Activated naive CD8-positive, alpha-beta T cell treated with anti-CD3 and anti-CD28 coated beads, Interleukin-2, amount 50 U/mL, for 16 hours (primary cell): ENCODE results near the gene ZFP36.

Experiments
- DNase-seq: peaks from one replicate; pipeline ENCODE4 v3.0.0-alpha.2; 2020; ENCODE audit warnings: low read depth, low spot score

ZFP36 gene

DNA sequence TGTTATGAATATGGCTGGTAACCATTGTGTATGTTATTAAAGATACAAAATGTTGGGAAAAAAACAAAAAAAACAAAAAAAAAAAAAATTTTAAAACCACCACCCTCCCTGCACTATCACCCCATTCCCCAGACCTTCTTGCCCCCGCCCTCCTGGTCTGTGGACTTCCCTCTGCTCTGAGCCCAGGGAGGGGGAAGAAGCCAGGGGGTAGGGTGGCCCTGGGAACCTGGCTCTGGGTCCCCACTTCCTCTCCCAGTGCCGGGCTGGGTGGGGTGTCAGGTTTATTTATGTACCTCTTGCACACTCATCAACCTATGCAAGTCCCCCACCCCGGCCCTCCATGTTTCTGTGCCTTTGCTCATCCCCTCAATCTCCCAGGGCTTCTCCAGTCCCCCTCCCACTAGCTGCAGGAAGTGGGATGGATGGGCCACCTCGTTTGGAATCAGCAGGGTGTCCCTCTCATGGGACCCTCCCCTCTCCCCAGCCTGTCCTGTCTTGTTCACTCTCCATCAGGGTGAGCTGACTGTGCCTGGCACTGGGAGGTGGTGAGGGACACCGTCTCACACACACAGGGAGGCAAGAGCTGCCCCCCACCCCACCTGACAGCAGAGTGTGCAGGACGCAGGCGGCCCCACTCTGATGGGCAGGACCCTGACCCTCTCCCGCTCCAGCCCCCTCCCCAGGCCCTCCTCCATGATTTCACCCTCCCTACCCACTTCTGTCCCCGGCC, 21.6 kb upstream of the ZFP36 start:
- DNase-seq: no peak

DNA sequence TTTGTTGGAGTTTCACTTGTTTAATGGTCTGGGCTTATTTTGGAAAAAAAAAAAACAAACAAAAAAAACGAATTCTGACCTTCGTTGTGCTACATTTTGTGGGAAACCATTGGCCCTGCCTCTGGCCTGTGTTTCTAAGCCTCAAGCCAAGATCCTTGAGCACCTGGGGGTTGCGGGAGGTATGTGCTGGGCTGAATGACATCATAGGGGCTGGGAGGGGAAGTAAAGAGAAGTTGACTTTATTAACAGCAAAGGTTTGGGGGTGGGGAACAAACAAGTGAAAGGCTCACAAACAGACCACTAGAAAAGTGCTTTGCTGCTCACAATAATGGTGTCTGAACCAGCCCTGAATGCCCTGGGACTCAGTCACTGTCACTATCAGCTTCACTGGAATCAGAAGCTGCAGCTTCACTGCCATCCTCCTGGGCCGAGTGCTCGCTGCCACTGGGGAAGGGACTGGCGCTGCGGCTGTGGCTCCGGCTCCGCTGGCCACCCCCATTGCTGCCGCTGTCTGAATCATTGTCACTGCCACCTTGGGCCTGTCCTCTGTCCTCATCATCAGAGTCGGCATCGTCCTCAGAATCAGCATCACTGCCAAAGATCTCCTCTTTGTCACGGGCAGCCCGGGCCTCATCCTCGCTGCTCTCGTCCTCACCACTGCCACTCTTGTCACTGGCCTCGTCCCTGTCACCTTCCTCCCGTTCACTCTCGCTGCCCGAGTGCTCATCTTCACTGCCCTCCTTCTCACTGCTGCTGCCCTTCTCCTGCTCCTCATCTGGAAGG, 20.8 kb upstream of the ZFP36 start:
- DNase-seq: no peak

DNA sequence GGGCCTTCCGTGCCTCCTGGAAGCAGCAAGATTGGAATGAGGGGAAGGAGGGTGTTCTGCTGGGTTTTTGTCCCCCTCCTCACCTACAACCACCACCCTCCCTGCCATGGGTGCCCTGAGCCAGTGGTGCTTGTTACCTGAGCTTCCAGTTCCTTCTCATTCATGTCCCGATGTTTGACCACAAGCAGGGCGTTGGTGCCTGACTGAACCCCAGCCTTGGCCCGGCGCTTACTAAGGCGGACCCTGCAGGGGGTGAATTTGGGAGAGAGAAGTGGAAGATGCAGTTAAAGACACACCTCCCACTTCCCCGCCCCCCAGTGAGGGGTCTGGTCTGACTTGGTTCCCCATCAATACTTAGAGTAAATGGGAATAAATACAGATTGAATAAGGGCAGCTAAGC, 20.1 kb upstream of the ZFP36 start:
- no peak for DNase-seq

DNA sequence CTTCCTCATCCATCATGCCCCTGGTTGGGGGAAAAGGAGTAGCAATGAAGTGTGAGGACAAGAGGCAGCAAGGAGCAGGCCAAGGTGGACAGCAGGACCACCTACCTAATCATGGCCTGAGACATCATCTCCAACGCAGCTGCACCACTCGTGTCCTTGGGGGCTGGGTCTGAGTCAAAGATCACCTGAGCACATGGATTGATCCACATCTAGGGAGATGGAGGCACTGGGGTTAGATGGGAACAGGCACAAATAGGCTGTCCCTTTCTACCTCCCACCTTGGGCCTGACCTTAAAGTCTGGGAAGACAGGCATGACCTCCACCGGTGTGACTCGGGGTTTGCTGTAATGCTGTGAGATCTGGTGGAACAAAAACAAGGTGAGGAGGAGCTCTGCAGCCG, 18.0 kb upstream of the ZFP36 start:
- no peak for DNase-seq

GRCh38 chr19:39389631-39390414, 16.8 kb upstream of the ZFP36 start:
- no peak for DNase-seq

DNA sequence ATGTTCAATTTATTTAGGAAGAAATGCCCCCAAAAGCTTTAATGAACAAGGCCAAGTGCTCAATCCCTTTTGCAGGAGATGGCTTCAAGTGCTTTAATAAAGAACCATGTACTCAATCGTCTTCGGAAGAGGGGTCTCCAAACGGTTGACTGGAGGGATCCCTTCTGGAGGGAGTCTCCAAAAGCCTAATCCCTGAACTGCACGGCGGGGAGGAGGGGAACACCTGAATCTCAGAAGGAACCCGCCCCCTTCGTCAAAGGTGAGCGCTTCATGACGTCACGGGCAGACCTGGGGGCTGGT, 16.2 kb upstream of the ZFP36 start:
- DNase-seq: peak; percentile 46

DNA sequence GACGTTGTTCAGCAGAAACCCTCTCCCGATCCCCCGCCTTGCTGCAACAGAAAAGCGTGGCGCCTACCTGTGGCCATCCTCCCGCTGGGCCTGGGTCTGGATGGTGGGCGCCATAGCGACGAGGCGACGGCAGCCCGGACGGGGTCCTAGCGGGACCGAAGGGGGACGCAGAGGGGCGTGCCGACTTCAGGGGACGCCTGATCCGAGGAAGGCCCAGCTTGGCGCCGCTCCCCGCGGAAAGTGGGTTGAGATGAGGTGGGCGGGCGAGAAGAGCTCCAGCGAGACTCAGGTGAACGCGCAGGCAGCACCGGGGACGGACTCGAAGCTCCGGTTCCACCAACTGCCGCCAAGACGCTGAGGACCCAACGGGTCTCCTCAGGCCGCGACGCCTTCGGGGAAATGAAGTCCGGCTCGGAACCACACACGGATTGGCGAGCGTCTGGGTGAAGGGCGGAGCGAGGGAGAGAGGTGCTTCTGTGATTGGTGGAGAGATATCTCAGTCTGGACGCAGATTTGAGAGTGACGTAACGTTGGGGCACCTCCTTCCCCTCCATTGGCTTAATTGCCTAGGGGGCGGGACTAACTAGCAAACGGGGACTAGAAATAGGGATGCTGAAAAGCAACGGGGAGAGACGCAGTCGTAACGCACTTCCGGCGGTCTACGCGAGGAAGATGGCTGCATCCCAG, 15.8 kb upstream of the ZFP36 start, which contains the start of the genes MED29 and PAF1:
Gene MED29 (plus strand): TSS at position 628 of the 687 bp plus-strand sequence. CDS start 45 bp downstream, at position 673.
Gene PAF1 (minus strand): TSS at position 356 of the 687 bp plus-strand sequence. CDS start 242 bp downstream, at position 114.
- peak; percentile 92 for DNase-seq

DNA sequence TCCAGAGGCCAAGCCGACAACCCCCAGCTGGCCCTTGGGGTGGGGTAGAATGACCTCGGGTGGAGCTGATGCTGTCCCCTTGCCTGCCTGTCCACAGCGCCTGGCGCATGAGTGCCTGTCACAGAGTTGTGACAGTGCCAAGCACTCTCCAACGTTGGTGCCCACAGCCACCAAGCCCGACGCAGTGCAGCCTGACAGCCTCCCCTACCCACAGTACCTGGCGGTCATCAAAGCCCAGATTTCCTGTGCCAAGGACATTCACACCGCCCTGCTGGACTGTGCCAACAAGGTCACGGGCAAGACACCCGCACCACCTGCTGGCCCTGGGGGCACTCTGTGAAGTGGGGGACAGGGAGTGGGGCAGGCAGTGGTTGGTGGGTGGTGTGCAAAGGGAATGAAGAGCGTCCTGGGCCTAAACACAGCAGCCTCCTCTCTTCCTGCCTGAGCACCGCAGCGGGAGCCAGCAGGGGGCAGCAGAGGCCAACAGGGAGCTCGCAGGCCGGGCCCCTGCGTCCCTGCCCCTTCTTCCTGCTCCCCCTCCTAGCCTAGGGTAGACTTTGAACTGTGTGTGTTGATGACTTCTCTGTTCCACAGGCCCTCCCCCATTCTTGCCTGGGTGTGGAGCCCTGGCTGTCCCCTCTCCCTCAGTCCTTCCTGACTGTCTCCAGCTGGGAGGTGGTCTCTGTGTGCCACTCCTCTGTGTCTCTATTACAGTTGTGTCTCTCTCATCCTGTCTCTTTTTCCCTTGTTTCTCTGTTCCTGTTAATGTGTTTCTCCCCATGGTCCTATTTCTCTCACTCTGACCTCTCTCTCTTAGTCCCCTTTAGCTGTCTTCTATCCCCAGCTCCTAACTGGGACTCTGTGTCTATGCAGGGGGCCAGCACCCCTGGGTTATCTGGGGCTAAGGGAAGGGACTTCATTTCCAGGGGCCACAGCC, 9.0 kb upstream of the ZFP36 start:
- peak; percentile 87 for DNase-seq

GRCh38 chr19:39398297-39398864, 8.3 kb upstream of the ZFP36 start:
- DNase-seq: no peak

DNA sequence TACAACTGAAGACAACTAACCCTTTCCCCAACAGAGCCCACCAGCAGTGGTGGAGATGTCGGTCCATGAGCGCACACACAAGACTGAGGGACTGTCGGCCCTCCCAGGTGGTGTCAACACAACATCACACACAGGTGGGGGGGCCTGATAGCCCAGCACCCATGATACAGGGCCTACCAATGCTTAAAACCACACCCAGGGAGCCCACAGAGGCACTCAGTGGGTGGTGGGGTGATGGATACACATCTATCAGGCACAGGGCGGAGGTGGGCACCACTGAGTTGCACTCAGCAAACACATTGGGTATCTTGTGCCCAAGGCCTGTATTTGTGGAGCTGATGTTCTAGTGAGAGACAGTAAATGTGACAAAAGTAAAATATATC, 7.0 kb upstream of the ZFP36 start:
- no peak for DNase-seq

- no peak for DNase-seq
These were observed 6.6 kb upstream of the ZFP36 start for GRCh38 chr19:39400061-39400460.

DNA sequence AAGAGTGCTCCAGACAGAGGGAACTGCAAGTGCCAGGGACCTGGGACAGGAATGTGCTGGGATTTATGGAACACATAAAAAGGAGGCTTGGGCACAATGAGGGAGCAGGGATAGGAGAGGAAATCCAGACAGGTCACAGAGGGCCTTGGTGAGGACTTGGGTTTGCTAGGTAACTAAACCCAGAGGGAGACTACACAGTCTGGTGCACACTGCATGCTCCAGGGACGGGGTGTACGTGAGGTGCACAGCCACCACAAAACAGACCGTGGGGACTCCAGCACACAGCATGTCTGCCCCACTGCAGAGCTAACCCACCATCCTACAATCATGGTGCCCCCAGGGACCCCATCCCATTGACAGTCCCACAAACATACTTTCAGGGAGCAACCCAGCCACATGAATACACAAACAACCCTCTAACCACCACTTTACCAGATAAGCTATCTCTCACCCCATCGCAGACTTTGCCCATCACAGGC, 5.5 kb upstream of the ZFP36 start:
- no peak for DNase-seq

GRCh38 chr19:39401549-39402345, 4.9 kb upstream of the ZFP36 start:
- peak; percentile 38 for DNase-seq

DNA sequence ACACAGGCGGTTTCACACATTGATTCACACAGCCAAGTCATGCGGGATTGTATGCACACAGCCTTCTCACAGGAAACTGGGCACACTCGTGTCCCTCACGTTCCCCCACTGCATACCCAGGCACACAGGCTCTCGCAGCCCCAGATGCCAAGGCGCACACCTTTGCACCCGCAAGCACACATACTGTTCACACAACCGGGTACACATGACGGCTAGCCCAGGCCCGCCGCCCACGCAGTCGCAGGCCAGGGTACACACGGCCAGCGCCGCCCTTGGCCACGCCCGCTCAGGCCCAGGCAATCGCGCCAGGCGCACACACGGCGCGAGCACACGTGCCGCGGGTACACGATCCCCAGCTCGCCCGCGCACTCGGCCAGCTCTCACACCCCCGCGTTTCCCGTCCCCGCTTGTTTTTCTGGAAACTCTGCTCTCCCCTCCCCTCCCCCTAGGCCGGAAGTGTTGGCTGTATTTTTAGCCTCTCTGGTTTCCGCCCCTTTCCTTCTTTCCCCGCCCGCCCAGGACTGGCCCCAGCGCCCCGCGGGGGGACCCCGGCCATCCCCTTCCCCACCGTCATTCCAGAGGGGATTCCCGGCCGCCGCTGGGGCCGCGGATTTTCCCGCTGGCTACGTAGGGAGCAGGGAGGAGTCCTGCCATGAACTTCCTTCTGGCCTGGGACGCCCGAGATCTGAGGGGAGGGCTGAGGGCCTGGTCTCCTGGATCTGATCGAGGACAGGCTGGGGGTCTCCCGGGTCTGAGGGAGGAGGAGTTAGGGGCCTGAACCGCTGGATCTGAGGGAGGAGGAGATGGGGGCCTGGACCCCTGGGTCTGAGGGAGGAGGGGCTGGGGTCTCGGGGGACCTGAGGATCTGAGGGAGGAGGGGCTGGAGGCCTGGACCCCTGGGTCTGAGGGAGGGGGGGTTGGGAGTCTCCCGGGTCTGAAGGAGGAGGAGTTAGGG, 4.0 kb upstream of the ZFP36 start:
- DNase-seq: peak; percentile 68

GRCh38 chr19:39403331-39404312, 3.0 kb upstream of the ZFP36 start:
- peak; percentile 87 for DNase-seq

DNA sequence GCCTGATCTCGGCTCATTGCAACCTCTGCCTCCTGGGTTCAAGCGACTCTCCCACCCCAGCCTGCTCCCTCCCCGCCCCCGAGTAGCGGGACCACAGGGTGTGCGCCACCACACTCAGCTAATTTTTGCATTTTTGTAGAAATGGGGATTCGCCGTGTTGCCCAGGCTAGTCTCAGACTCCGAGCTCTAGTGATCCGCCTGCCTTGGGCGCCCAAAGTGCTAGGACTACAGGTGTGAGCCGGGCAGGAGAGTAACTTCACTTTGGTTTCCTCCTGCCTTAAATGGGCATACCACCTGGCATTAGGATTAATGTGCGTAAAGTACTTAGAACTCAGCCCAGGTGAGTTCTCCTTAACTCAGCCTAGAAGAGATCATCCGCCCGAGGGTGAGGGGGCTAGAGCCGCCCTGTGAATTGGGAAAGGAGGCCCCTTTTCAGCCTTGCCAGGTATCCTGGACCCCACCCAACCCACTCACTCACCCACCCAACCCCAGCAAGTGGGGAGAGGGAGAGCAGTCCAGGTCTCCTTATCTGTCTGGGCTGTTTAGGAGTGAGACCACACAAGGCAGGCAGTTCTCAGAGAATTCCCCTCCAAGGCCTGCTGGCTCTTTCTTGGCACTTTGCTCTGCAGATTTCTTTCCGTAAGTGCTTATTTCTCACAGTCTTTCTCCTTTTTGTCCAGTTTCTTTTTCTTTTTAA, 1.2 kb upstream of the ZFP36 start:
- DNase-seq: no peak
